Measurements from ENCODE around the gene HNRNPLL.

Gene HNRNPLL

GRCh38 chr2:38615237-38615636, 12.5 kb upstream of the HNRNPLL start (continued):
- TF ChIP-seq ZNF398 (tag by site-specific recombination; IDR thresholded peaks at IDR 0.05) (no peak), ZNF274 (IDR thresholded peaks at IDR 0.05; ENCODE audit: low read length) (no peak), ZNF274 (tag by site-specific recombination; IDR thresholded peaks at IDR 0.05; ENCODE audit: borderline replicate concordance) (no peak), ZNF660 (tag by site-specific recombination; IDR thresholded peaks at IDR 0.05) (no peak), ZNF529 (tag by site-specific recombination; IDR thresholded peaks at IDR 0.05; ENCODE audit: insufficient replicate concordance) (no peak), ZSCAN16 (tag by site-specific recombination; IDR thresholded peaks at IDR 0.05) (no peak)

GRCh38 chr2:38613849-38614213, 11.1 kb upstream of the HNRNPLL start:
- POLR2A ChIA-PET = interaction anchor here (0.5 kb wide), 1 partner anchor 12 kb away, joined by 4 read pairs; no protein-coding TSS in a partner anchor
- H3K36me3 ChIP-seq (ENCODE audit: control insufficient read depth in 2 of 2, insufficient read depth in 1 of 2, low read length in 2 of 2) = no peaks in the 10 kb centered on the region
- no peaks in the 10 kb centered on the region; the same call in 1 of the 2 replicates for H3K4me1 ChIP-seq (ENCODE audit: control insufficient read depth, insufficient read depth, low read length)
- H3K9me3 ChIP-seq (ENCODE audit: control insufficient read depth, insufficient read depth, low read depth, low read length) = no peaks in the 10 kb centered on the region
- TF ChIP-seq TCF7L2 (IDR thresholded peaks at IDR 0.05; ENCODE audit: borderline replicate concordance, low read depth, low read length) (no peak), ZNF449 (tag by site-specific recombination; IDR thresholded peaks at IDR 0.05) (no peak), KLF1 (tag by site-specific recombination; IDR thresholded peaks at IDR 0.05) (no peak), REPIN1 (tag by site-specific recombination; IDR thresholded peaks at IDR 0.05; ENCODE audit: low read depth) (no peak), BCL11A (tag by site-specific recombination; IDR thresholded peaks at IDR 0.05; ENCODE audit: low read depth) (no peak), PRDM2 (tag by site-specific recombination; IDR thresholded peaks at IDR 0.05; ENCODE audit: borderline replicate concordance) (no peak)
- H3K4me3 ChIP-seq (ENCODE audit: low read depth, low read length) = no peak overlapping the region
- H3K27ac ChIP-seq (ENCODE audit: extremely low read depth, low read depth, low read length) = no peak overlapping the region
- CTCF ChIA-PET = interaction anchor here (0.5 to 2.4 kb wide), 3 partner anchors 10 to 32 kb away, joined by 3 to 13 read pairs (median 3); partner anchors contain the start of gene HNRNPLL

- H3K4me1 ChIP-seq (ENCODE audit: control insufficient read depth, insufficient read depth, low read length) = no peaks in the 10 kb centered on the region; the same call in 1 of the 2 replicates
Measured at GRCh38 chr2:38613126-38613848, 10.6 kb upstream of the HNRNPLL start.

More at GRCh38 chr2:38613126-38613848, 10.6 kb upstream of the HNRNPLL start:
- no peaks in the 10 kb centered on the region for H3K9me3 ChIP-seq (ENCODE audit: control insufficient read depth, insufficient read depth, low read depth, low read length)
- H3K4me3 ChIP-seq (ENCODE audit: low read depth, low read length) = no peak overlapping the region
- H3K27ac ChIP-seq (ENCODE audit: extremely low read depth, low read depth, low read length) = no peak overlapping the region
- no peaks in the 10 kb centered on the region for H3K36me3 ChIP-seq (ENCODE audit: control insufficient read depth in 2 of 2, insufficient read depth in 1 of 2, low read length in 2 of 2)
- POLR2A ChIA-PET = interaction anchor here (0.5 kb wide), 1 partner anchor 12 kb away, joined by 4 read pairs; no protein-coding TSS in a partner anchor
- no peak for TF ChIP-seq ZNF354C (tag by site-specific recombination; IDR thresholded peaks at IDR 0.05; ENCODE audit: borderline replicate concordance, low read depth)
- no peak for TF ChIP-seq GLI4 (tag by site-specific recombination; IDR thresholded peaks at IDR 0.05)
- TF ChIP-seq ZNF645 (tag by site-specific recombination; IDR thresholded peaks at IDR 0.05) = no peak
- TF ChIP-seq ZNF843 (tag by site-specific recombination; IDR thresholded peaks at IDR 0.05) = no peak
- TF ChIP-seq INSM2 (tag by site-specific recombination; IDR thresholded peaks at IDR 0.05) = no peak
- CTCF ChIA-PET = interaction anchor here (0.6 to 2.4 kb wide), 3 partner anchors 10 to 168 kb away, joined by 3 to 13 read pairs (median 3); partner anchors contain the start of gene HNRNPLL

Measured in HEK293 (cell line).